ENCODE measurements around the gene NEDD4.

DNA sequence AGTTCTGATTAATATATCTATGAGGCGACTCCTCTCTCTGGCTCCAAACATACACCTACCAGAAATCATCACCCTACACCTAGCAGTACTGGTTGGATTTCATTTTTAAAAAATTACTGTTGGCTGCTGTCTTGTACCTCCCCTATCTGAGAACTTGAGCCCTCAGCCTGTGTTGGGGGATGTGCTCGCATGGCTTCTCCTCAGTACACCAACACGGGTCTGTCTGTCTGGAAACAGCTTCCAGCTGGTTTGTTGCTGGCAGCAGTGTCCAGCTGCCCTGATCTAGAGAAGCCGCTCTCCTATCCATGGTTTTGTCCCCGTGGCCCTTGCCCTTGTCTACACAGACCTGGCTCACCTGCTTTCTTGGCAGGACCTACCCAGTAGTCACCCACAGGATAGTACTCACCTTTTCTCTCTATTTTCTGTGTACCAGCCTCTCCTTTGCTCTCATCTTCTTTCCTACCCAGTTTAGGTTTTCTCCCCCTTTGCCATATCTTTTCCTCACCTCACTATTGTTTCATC is 43.2 kb upstream of the NEDD4 start:
- no peak for TF ChIP-seq EED (IDR thresholded peaks at IDR 0.05; ENCODE audit: low read depth)
- TF ChIP-seq CREM (IDR thresholded peaks at IDR 0.05; ENCODE audit: low read depth): no peak
- no peak for TF ChIP-seq CHD1 (IDR thresholded peaks at IDR 0.05; ENCODE audit: low read depth, low read length)
- no peak for TF ChIP-seq IKZF1 (conservative IDR thresholded peaks at IDR 0.05)
- TF ChIP-seq JUNB (IDR thresholded peaks at IDR 0.05): no peak
- no peak for TF ChIP-seq ZNF622 (IDR thresholded peaks at IDR 0.05)

Measured in GM12878 (cell line).